Upper lobe of left lung (tissue), 4 donors: ENCODE measurements around the gene RAPGEF1.

Source experiments
- CTCF ChIP-seq, 6 experiments: fragments of 450-650 bp in 4 of 6; fragments of 200-600 bp in 2 of 6; sonication (generic) in 2 of 6; IDR thresholded peaks; one replicate each; pipeline ENCODE4 v1.5.1; 2016 to 2019; ENCODE audit warnings: antibody characterized with exemption in 6 of 6
- POLR2A ChIP-seq, 4 donors: fragments of 450-650 bp; IDR thresholded peaks; one replicate each; pipeline ENCODE4 v1.5.1; 2016 to 2017; ENCODE audit warnings: antibody characterized with exemption in 4 of 4, mild to moderate bottlenecking in 2 of 4
- POLR2AphosphoS5 ChIP-seq, 2 donors: sonication (generic); formaldehyde crosslinking; IDR thresholded peaks; one replicate each; pipeline ENCODE4 v1.5.1; 2017; ENCODE audit warnings: antibody characterized with exemption in 2 of 2

GRCh38 chr9:131714161-131714646, 25.7 kb downstream of the RAPGEF1 start:
- peak in 1 of 6 experiments; percentile 5 for TF ChIP-seq CTCF (IDR thresholded peaks at IDR 0.05)
- no peak for TF ChIP-seq POLR2A (IDR thresholded peaks at IDR 0.05)
- peak; percentile 44 to 77 for TF ChIP-seq POLR2AphosphoS5 (IDR thresholded peaks at IDR 0.05)
